ENCODE data around the gene CHID1.
A peak's percentile ranks its signal among the peaks of the same experiment; 100 is the strongest.

CHID1 gene

DNA sequence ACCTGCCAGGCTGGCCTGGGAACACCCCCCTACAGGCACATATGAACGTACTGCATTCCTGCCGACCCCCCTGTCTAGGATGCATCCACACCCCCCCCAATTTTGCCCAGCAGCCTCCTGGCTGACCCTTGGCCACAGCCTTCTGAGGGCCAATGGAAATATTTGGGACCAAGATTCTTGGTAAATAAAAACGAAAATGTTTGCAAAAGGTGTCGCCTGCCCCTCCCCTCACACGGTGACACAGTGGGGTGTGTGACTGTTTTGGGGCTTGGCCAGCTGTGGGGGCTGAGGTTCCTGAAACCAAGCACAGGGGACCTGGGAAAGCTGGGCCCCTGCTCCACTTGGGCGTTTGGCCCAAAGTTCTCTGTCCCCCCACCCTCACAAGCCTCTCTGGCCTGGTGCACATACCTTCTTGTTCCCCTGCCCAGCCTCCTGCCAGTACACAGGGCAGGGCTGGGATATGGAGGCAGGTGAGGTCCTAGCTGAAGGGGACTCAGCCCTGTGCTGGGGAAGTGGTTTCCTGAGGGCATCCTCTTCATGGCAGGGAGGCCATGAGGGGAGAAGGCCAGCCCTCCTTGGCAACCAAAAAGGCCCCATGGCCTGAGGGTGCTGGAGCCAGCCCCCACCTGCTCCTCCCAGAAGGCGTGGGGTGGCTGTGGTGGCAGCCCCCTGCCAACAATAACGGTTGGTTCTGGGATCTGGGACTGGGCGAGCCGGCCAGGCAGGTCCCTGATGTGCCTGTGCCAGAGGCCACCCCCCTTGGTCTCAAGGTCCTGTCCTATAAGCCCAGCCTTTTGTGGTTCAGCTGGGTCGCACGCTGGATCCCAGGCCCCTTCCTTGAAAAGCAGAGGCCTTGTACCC is 85.0 kb downstream of the CHID1 start:
- H3K27ac ChIP-seq (ENCODE audit: low read depth, low read length), result no peak overlapping the region

GRCh38 chr11:824942-825341 is 85.7 kb downstream of the CHID1 start:
- peaks cover 25% of the 10 kb centered on the region for H3K4me1 ChIP-seq (ENCODE audit: control insufficient read depth, insufficient read depth, low read length)
- H3K9ac ChIP-seq (ENCODE audit: low read depth, low read length), result no peak overlapping the region
- H3K4me3 ChIP-seq (ENCODE audit: low read depth, low read length), result no peak overlapping the region
- H3K27me3 ChIP-seq (ENCODE audit: control insufficient read depth, insufficient read depth, low read length), result peaks cover 30% of the 10 kb centered on the region
- no peaks in the 10 kb centered on the region for H3K9me3 ChIP-seq (ENCODE audit: control insufficient read depth, insufficient read depth, low read length)
- no peak overlapping the region for H3K27ac ChIP-seq (ENCODE audit: low read depth, low read length)
- 0 out of 2 replicates have a peak, but pooled peaks cover 16% of the 10 kb centered on the region for H3K36me3 ChIP-seq (ENCODE audit: control insufficient read depth, insufficient read depth, low read length)

More for the DNA sequence above, 85.0 kb downstream of the CHID1 start:
- Histone ChIP-seq H3K9me3 (ENCODE audit: control insufficient read depth, insufficient read depth, low read length) (no peaks in the 10 kb centered on the region), H3K4me1 (ENCODE audit: control insufficient read depth, insufficient read depth, low read length) (peaks cover 28% of the 10 kb centered on the region), H3K27me3 (ENCODE audit: control insufficient read depth, insufficient read depth, low read length) (peaks cover 34% of the 10 kb centered on the region), H3K4me3 (ENCODE audit: low read depth, low read length) (no peak overlapping the region), H3K9ac (ENCODE audit: low read depth, low read length) (no peak overlapping the region), H3K36me3 (ENCODE audit: control insufficient read depth, insufficient read depth, low read length) (0 out of 2 replicates have a peak, but pooled peaks cover 16% of the 10 kb centered on the region)

GRCh38 chr11:824292-824880 is 86.2 kb downstream of the CHID1 start:
- Histone ChIP-seq H3K27ac (ENCODE audit: low read depth, low read length) (no peak overlapping the region), H3K36me3 (ENCODE audit: control insufficient read depth, insufficient read depth, low read length) (0 out of 2 replicates have a peak, but pooled peaks cover 16% of the 10 kb centered on the region), H3K27me3 (ENCODE audit: control insufficient read depth, insufficient read depth, low read length) (peaks cover 24% of the 10 kb centered on the region), H3K9me3 (ENCODE audit: control insufficient read depth, insufficient read depth, low read length) (no peaks in the 10 kb centered on the region), H3K4me3 (ENCODE audit: low read depth, low read length) (no peak overlapping the region), H3K9ac (ENCODE audit: low read depth, low read length) (no peak overlapping the region), H3K4me1 (ENCODE audit: control insufficient read depth, insufficient read depth, low read length) (peaks cover 19% of the 10 kb centered on the region)

DNA sequence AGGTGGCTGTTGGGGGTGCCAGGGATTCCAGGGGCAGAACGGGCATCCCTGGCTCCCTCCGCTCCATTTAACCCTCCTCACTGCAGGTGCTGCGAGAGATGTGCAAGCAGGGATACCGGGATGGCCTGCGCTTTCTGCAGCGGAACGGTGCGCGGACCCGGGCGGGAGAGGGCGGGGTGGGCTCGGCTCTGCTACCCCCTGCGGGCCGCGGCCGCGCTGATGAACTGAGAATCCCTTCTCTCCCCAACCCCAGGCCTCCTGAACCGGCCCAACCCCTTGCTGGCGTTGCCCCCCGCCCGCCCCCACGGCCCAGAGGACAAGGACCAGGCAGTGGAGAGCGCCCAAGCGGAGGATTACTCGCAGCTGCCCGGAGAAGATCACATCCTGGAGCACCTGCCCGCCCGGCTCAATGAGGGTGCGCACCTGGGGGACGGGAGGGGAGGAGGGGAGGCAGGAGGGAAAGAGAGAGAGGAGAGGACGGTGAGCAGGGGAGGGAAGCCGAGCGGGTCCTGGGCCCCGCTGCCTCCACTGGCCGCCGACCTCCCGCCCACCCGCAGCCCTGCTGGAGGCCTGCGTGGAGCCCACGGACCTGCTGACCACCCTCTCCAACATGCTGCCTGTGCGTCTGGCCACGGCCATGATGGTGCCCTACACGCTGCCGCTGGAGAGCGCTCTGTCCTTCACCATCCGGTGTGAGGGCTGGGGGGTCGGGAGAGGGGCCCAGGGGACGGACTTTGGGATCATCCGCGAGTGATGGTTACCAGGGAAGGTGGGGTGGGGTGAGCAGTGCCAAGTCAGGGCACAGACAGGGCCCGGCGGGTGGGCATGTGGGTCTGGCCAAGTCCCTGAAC is 86.9 kb downstream of the CHID1 start:
- Histone ChIP-seq H3K4me1 (ENCODE audit: control insufficient read depth, insufficient read depth, low read length) (peaks cover 17% of the 10 kb centered on the region), H3K27me3 (ENCODE audit: control insufficient read depth, insufficient read depth, low read length) (peaks cover 17% of the 10 kb centered on the region), H3K4me3 (ENCODE audit: low read depth, low read length) (no peak overlapping the region), H3K36me3 (ENCODE audit: control insufficient read depth, insufficient read depth, low read length) (0 out of 2 replicates have a peak, but pooled peaks cover 16% of the 10 kb centered on the region), H3K9ac (ENCODE audit: low read depth, low read length) (no peak overlapping the region), H3K9me3 (ENCODE audit: control insufficient read depth, insufficient read depth, low read length) (no peaks in the 10 kb centered on the region), H3K27ac (ENCODE audit: low read depth, low read length) (no peak overlapping the region)

DNA sequence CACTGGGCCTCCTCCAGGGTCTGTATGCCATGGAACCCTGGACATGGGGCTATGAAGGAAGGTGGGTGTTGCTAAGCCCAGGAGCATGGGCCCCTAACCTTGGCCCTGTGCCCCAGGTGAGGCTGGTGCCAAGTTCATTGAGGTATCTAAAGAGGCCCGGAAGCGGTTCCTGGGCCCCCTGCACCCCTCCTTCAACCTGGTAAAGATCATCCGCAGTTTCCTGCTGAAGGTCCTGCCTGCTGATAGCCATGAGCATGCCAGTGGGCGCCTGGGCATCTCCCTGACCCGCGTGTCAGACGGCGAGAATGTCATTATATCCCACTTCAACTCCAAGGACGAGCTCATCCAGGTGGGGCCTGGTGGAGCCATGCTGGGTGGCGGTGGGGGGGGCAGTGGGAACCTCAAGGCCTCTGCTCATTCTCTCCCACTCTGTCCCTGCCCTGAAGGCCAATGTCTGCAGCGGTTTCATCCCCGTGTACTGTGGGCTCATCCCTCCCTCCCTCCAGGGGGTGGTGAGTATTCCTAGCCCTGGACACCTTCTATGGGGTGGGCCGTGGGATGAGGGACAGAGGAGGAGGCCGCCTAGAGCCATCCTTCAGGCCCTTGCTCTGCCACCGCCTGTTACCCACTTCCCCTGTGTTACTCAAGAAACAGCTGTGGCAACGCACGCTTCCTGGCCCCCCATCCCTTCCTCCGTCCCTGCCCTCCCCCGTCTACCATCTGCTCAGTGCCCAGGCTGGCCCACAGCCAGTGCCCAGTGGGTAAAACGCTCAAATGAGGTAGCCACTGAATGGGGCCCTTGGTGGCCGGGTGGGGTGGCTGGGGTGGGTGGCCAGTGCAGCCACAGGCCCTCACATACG is 88.9 kb downstream of the CHID1 start:
- Histone ChIP-seq H3K9me3 (ENCODE audit: control insufficient read depth, insufficient read depth, low read length) (no peaks in the 10 kb centered on the region), H3K27me3 (ENCODE audit: control insufficient read depth, insufficient read depth, low read length) (peaks cover 5% of the 10 kb centered on the region; the same call in 1 of the 2 replicates), H3K4me1 (ENCODE audit: control insufficient read depth, insufficient read depth, low read length) (peaks cover 9% of the 10 kb centered on the region), H3K36me3 (ENCODE audit: control insufficient read depth, insufficient read depth, low read length) (0 out of 2 replicates have a peak, but pooled peaks cover 16% of the 10 kb centered on the region), H3K4me3 (ENCODE audit: low read depth, low read length) (no peak overlapping the region), H3K27ac (ENCODE audit: low read depth, low read length) (no peak overlapping the region), H3K9ac (ENCODE audit: low read depth, low read length) (no peak overlapping the region)

DNA sequence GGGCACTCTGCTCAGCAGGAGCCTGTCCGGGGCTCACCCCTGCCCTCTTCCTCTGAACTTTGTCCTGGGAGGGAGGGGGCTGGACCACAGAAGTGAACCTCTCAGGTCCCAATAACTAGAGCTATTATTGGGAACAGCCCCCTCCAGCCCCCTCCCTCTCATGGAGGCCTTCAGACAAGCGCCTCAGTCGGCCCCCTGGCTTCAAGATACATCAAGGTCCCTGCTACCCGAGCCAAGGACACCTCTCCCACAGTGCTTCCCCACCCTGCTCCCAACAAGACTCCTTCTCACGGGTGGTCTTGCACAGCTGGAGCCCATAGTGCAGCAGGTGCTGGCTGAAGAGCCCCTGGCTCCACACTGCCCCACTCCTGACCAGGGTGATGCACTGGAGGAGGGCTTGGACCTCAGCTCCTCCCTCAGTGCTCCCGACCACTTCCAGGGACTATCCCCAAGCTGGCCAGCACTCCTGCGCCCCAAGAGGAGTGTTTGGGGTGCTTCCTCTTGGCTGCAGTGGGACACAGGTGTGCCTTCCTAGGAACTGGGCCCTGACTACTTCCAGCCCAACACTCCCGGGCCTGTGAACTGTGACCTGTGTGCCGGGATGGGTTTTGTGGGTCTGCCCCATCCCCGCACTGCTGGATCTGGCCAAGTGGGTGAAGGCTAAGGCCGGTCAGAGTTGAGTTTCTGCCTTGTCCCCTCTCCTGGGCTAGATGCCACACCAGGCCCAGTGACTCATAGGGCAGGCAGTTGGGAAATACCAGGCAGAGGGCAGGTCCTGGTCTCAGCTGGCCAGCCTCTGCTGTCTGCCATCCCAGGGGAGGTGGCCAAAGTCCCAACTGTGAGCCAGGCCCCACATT is 89.7 kb downstream of the CHID1 start:
- peak overlapping the region; percentile 83 for H3K4me3 ChIP-seq (ENCODE audit: low read depth, low read length)
- no peaks in the 10 kb centered on the region for H3K9me3 ChIP-seq (ENCODE audit: control insufficient read depth, insufficient read depth, low read length)
- no peak overlapping the region for H3K9ac ChIP-seq (ENCODE audit: low read depth, low read length)
- peaks cover 9% of the 10 kb centered on the region for H3K4me1 ChIP-seq (ENCODE audit: control insufficient read depth, insufficient read depth, low read length)
- peaks cover 4% of the 10 kb centered on the region; the same call in 1 of the 2 replicates for H3K27me3 ChIP-seq (ENCODE audit: control insufficient read depth, insufficient read depth, low read length)
- H3K27ac ChIP-seq (ENCODE audit: low read depth, low read length), result no peak overlapping the region
- 0 out of 2 replicates have a peak, but pooled peaks cover 16% of the 10 kb centered on the region for H3K36me3 ChIP-seq (ENCODE audit: control insufficient read depth, insufficient read depth, low read length)

GRCh38 chr11:819943-820649 is 90.5 kb downstream of the CHID1 start:
- Histone ChIP-seq H3K4me1 (ENCODE audit: control insufficient read depth, insufficient read depth, low read length) (peaks cover 9% of the 10 kb centered on the region), H3K36me3 (ENCODE audit: control insufficient read depth, insufficient read depth, low read length) (0 out of 2 replicates have a peak, but pooled peaks cover 12% of the 10 kb centered on the region), H3K9ac (ENCODE audit: low read depth, low read length) (no peak overlapping the region), H3K27me3 (ENCODE audit: control insufficient read depth, insufficient read depth, low read length) (no peaks in the 10 kb centered on the region), H3K9me3 (ENCODE audit: control insufficient read depth, insufficient read depth, low read length) (no peaks in the 10 kb centered on the region), H3K27ac (ENCODE audit: low read depth, low read length) (peak overlapping the region; percentile 73), H3K4me3 (ENCODE audit: low read depth, low read length) (peak overlapping the region; percentile 83)

GRCh38 chr11:819129-819931 is 91.3 kb downstream of the CHID1 start:
- H3K27ac ChIP-seq (ENCODE audit: low read depth, low read length), result peak overlapping the region; percentile 73

More at GRCh38 chr11:819129-819931, 91.3 kb downstream of the CHID1 start:
- Histone ChIP-seq H3K27me3 (ENCODE audit: control insufficient read depth, insufficient read depth, low read length) (no peaks in the 10 kb centered on the region), H3K36me3 (ENCODE audit: control insufficient read depth, insufficient read depth, low read length) (0 out of 2 replicates have a peak, but pooled peaks cover 7% of the 10 kb centered on the region), H3K9me3 (ENCODE audit: control insufficient read depth, insufficient read depth, low read length) (no peaks in the 10 kb centered on the region), H3K9ac (ENCODE audit: low read depth, low read length) (peak overlapping the region; percentile 69; the same call in 1 of the 2 replicates), H3K4me3 (ENCODE audit: low read depth, low read length) (peak overlapping the region; percentile 83), H3K4me1 (ENCODE audit: control insufficient read depth, insufficient read depth, low read length) (peaks cover 9% of the 10 kb centered on the region)

Measured in HUES48 (cell line).